GM12892 (cell line): ENCODE measurements around the gene RAET1G.

Source experiments
- POLR2A ChIP-seq: IDR thresholded peaks from 2 replicates; pipeline ENCODE4 v1.6.1; 2011; ENCODE audit warnings: low read depth, low read length, control low read depth
- POLR2AphosphoS5 ChIP-seq: IDR thresholded peaks from 2 replicates; pipeline ENCODE4 v1.6.1; 2011; ENCODE audit warnings: low read depth, low read length, control low read depth

GRCh38 chr6:149897015-149897697 is 25.8 kb downstream of the RAET1G start:
- TF ChIP-seq POLR2AphosphoS5, result no peak
- no peak for TF ChIP-seq POLR2A
